ENCODE measurements around the gene ERI3. TPM values are rescaled to one million over a fixed set of nuclear protein-coding genes. Genes with fewer than 3 reads are reported as not detected.

ERI3 gene
- total RNA-seq, 1 donor = 52.8 TPM

DNA sequence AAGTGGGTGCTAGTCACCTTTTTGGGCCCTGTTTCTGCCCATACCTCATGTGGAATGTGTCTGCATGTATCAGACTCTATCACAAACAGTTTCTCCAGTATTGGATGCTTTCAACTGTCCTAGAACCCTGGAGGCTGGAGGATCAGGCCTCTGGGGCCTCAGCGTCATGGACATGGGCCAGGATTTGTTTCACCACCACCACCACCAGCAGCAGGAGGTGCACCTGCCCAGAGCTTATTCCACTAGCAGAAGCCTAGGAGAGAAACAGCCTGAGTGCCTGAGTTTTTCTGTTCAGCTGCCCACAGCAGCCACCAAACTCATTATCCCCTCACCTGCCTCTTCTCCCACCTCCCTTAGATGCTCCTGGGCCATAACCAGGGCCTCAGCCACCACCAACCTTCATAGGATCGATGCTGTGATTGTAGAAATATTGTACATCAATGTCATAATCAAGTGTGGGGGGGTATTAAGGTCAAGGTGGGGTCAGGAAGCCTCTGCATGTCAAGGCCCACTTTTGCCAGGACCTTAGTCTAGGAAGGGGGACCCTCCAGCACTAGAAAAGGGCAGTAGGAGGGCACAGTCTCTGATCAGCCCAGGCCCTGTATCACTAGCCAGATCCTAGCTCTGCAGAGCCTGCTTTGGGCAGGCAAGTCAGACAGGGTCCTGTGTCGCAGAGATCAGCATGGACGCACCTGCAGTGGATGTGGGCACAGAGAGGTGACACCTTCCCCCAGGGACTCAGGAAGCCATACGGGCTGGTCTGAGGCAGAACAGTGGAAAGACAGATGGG, 132.5 kb downstream of the ERI3 start:
- H3K4me3 ChIP-seq (ENCODE audit: insufficient read depth, low read length) = no peak overlapping the region
- H3K4me2 ChIP-seq (ENCODE audit: insufficient read depth, low read length) = no peak overlapping the region
- DNase-seq (ENCODE audit: insufficient read length, low spot score, missing footprints) = no peak

DNA sequence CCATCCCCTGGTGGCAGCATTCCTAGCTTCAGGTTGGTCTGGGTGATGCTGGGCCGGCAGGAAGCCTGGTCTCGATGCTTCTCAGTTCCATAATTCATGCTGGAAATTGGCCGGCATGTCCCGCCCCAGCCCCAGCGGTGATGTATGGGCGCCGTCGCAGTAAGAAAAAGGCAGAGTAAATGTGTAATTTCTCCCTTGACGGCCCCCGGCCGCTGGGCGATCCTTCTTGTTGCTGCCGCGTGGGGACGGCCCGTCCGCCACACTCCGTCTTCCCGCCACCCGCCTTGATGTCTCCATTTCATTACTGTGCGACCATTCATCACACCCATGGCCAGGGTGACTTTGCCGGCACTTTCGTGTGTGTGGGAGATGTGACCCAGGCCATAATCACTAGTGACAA, 133.3 kb downstream of the ERI3 start:
- no peaks in the 10 kb centered on the region for H3K27me3 ChIP-seq (ENCODE audit: insufficient read depth, low read length)
- no peak overlapping the region for H2AFZ ChIP-seq (ENCODE audit: low read length)
- H3K4me2 ChIP-seq (ENCODE audit: insufficient read depth, low read length) = no peak overlapping the region
- no peak overlapping the region for H3K4me3 ChIP-seq (ENCODE audit: insufficient read depth, low read length)
- H3K4me1 ChIP-seq (ENCODE audit: insufficient read depth, low read length) = peaks cover 15% of the 10 kb centered on the region
- H4K20me1 ChIP-seq (ENCODE audit: insufficient read depth, low read length) = peaks cover 20% of the 10 kb centered on the region
- no peak overlapping the region for H3K27ac ChIP-seq (ENCODE audit: low read depth, low read length)
- H3K9me3 ChIP-seq (ENCODE audit: low read depth, low read length) = no peaks in the 10 kb centered on the region
- H3K79me2 ChIP-seq (ENCODE audit: insufficient read depth, low read length) = no peaks in the 10 kb centered on the region
- TF ChIP-seq, protein P1, sequence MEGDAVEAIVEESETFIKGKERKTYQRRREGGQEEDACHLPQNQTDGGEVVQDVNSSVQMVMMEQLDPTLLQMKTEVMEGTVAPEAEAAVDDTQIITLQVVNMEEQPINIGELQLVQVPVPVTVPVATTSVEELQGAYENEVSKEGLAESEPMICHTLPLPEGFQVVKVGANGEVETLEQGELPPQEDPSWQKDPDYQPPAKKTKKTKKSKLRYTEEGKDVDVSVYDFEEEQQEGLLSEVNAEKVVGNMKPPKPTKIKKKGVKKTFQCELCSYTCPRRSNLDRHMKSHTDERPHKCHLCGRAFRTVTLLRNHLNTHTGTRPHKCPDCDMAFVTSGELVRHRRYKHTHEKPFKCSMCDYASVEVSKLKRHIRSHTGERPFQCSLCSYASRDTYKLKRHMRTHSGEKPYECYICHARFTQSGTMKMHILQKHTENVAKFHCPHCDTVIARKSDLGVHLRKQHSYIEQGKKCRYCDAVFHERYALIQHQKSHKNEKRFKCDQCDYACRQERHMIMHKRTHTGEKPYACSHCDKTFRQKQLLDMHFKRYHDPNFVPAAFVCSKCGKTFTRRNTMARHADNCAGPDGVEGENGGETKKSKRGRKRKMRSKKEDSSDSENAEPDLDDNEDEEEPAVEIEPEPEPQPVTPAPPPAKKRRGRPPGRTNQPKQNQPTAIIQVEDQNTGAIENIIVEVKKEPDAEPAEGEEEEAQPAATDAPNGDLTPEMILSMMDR (IDR thresholded peaks at IDR 0.05; ENCODE audit: extremely low read depth, low read depth, low read length) = no peak
- DNase-seq (ENCODE audit: insufficient read length, low spot score, missing footprints) = no peak
- peaks cover 51% of the 10 kb centered on the region for H3K36me3 ChIP-seq (ENCODE audit: insufficient read depth, low read length)

More for the DNA sequence above, 132.5 kb downstream of the ERI3 start:
- Histone ChIP-seq H4K20me1 (ENCODE audit: insufficient read depth, low read length) (peaks cover 14% of the 10 kb centered on the region), H3K27ac (ENCODE audit: low read depth, low read length) (no peak overlapping the region), H3K9me3 (ENCODE audit: low read depth, low read length) (no peaks in the 10 kb centered on the region), H2AFZ (ENCODE audit: low read length) (no peak overlapping the region), H3K4me1 (ENCODE audit: insufficient read depth, low read length) (peaks cover 13% of the 10 kb centered on the region), H3K36me3 (ENCODE audit: insufficient read depth, low read length) (peaks cover 43% of the 10 kb centered on the region), H3K27me3 (ENCODE audit: insufficient read depth, low read length) (no peaks in the 10 kb centered on the region), H3K79me2 (ENCODE audit: insufficient read depth, low read length) (no peaks in the 10 kb centered on the region)
- TF ChIP-seq, protein P1 (IDR thresholded peaks at IDR 0.05; ENCODE audit: extremely low read depth, low read depth, low read length) = no peak

DNA sequence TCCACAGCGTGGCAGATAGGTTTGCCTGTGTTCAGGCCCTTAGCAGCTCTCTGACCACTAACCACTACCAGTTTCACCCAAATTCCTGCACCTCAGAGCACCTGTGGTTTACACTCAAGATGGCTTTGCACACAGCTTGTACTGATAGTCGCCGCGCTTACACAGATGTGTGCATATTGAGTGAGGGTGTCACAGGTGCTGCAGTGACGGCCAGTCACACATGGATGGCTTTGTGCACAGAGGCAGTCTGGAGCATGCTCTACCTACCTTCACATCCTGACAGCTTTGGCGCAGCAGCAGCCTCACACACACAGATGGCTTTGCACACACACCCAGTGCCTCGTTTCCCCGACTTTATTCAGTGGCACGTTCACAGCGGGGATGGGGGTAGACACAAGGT, 134.3 kb downstream of the ERI3 start:
- no peak overlapping the region for H3K4me3 ChIP-seq (ENCODE audit: insufficient read depth, low read length)
- peak overlapping the region; percentile 70 for H3K27ac ChIP-seq (ENCODE audit: low read depth, low read length)
- no peak for DNase-seq (ENCODE audit: insufficient read length, low spot score, missing footprints)
- H3K4me2 ChIP-seq (ENCODE audit: insufficient read depth, low read length) = no peak overlapping the region
- no peaks in the 10 kb centered on the region for H3K79me2 ChIP-seq (ENCODE audit: insufficient read depth, low read length)
- no peaks in the 10 kb centered on the region for H3K27me3 ChIP-seq (ENCODE audit: insufficient read depth, low read length)
- H4K20me1 ChIP-seq (ENCODE audit: insufficient read depth, low read length) = peaks cover 20% of the 10 kb centered on the region
- no peak overlapping the region for H2AFZ ChIP-seq (ENCODE audit: low read length)
- TF ChIP-seq, protein P1 (IDR thresholded peaks at IDR 0.05; ENCODE audit: extremely low read depth, low read depth, low read length) = no peak
- H3K36me3 ChIP-seq (ENCODE audit: insufficient read depth, low read length) = peaks cover 58% of the 10 kb centered on the region
- no peaks in the 10 kb centered on the region for H3K9me3 ChIP-seq (ENCODE audit: low read depth, low read length)
- H3K4me1 ChIP-seq (ENCODE audit: insufficient read depth, low read length) = peaks cover 15% of the 10 kb centered on the region

DNA sequence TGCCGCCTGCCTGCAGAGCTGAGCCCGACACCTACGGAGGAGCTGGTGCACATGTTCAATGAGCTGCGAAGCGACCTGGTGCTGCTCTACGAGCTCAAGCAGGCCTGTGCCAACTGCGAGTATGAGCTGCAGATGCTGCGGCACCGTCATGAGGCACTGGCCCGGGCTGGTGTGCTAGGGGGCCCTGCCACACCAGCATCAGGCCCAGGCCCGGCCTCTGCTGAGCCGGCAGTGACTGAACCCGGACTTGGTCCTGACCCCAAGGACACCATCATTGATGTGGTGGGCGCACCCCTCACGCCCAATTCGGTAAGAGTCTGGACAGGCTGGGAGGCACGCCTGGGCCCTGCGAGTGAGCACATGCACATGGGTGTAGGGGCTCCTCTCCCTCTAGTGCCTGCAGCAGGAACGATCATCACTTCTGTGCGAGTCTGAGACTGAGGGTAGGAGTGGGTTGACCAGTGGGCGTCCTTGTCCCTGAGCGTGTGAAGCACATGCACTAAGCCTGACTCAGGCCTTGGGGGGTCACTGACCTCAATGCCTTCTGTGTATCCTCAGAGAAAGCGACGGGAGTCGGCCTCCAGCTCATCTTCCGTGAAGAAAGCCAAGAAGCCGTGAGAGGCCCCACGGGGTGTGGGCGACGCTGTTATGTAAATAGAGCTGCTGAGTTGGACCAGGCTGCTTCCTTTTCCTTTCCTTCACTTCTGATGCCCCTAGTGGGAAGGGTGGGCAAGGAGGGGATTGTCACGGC, 134.9 kb downstream of the ERI3 start:
- H3K9me3 ChIP-seq (ENCODE audit: low read depth, low read length) = no peaks in the 10 kb centered on the region
- no peak overlapping the region for H2AFZ ChIP-seq (ENCODE audit: low read length)
- H4K20me1 ChIP-seq (ENCODE audit: insufficient read depth, low read length) = peaks cover 20% of the 10 kb centered on the region
- H3K27me3 ChIP-seq (ENCODE audit: insufficient read depth, low read length) = no peaks in the 10 kb centered on the region
- H3K4me2 ChIP-seq (ENCODE audit: insufficient read depth, low read length) = no peak overlapping the region
- TF ChIP-seq, protein P1 (IDR thresholded peaks at IDR 0.05; ENCODE audit: extremely low read depth, low read depth, low read length) = peak; percentile 27
- H3K79me2 ChIP-seq (ENCODE audit: insufficient read depth, low read length) = no peaks in the 10 kb centered on the region
- no peak for DNase-seq (ENCODE audit: insufficient read length, low spot score, missing footprints)
- H3K27ac ChIP-seq (ENCODE audit: low read depth, low read length) = peak overlapping the region; percentile 70
- H3K36me3 ChIP-seq (ENCODE audit: insufficient read depth, low read length) = peaks cover 59% of the 10 kb centered on the region
- H3K4me3 ChIP-seq (ENCODE audit: insufficient read depth, low read length) = no peak overlapping the region
- H3K4me1 ChIP-seq (ENCODE audit: insufficient read depth, low read length) = peaks cover 15% of the 10 kb centered on the region
